Sigmoid colon (tissue), 7 donors: ENCODE measurements around the gene ADAMTSL1. TPM values are rescaled to one million over a fixed set of nuclear protein-coding genes. Genes with fewer than 3 reads are reported as not detected.

Experiments used
- DNase-seq: peaks from one replicate; pipeline ENCODE4 v3.0.0-alpha.2; 2019
- H3K27ac ChIP-seq, 4 donors: fragments of 200-600 bp; sonication (generic); one replicate each; pipeline ENCODE4 v1.5.1; 2016 to 2019; ENCODE audit warnings: mild to moderate bottlenecking in 1 of 4
- H3K27me3 ChIP-seq, 3 donors: fragments of 200-600 bp; sonication (generic); one replicate each; pipeline ENCODE4 v1.5.1; 2019; ENCODE audit warnings: mild to moderate bottlenecking in 1 of 3
- H3K36me3 ChIP-seq, 4 donors: fragments of 200-600 bp; sonication (generic); one replicate each; pipeline ENCODE4 v1.5.1; 2016 to 2019
- H3K4me1 ChIP-seq, 4 donors: fragments of 200-600 bp; sonication (generic); one replicate each; pipeline ENCODE4 v1.5.1; 2017 to 2019
- H3K4me3 ChIP-seq, 4 donors: fragments of 200-600 bp; sonication (generic); one replicate each; pipeline ENCODE4 v1.5.1; 2017 to 2019; ENCODE audit warnings: mild to moderate bottlenecking in 2 of 4, moderate library complexity in 1 of 4
- H3K9me3 ChIP-seq, 4 donors: fragments of 200-600 bp in 3 of 4; sonication (generic) in 3 of 4; one replicate each; pipeline versions ENCODE4 v1.5.1 to v1.6.1; 2013 to 2019
- CTCF ChIP-seq, 4 experiments: fragments of 450-650 bp in 3 of 4; fragments of 200-600 bp in 1 of 4; IDR thresholded peaks; one replicate each; pipeline ENCODE4 v1.5.1; 2016 to 2019; ENCODE audit warnings: antibody characterized with exemption in 4 of 4, mild to moderate bottlenecking in 3 of 4, moderate library complexity in 2 of 4
- EP300 ChIP-seq, 4 donors: sonication (generic); formaldehyde crosslinking; IDR thresholded peaks; one replicate each; pipeline ENCODE4 v1.6.1; 2017; ENCODE audit warnings: antibody characterized with exemption in 4 of 4
- POLR2A ChIP-seq, 2 donors: fragments of 450-650 bp; IDR thresholded peaks; one replicate each; pipeline ENCODE4 v1.6.1; 2016; ENCODE audit warnings: antibody characterized with exemption in 2 of 2, mild to moderate bottlenecking in 2 of 2, moderate library complexity in 2 of 2
- POLR2AphosphoS5 ChIP-seq, 4 donors: sonication (generic); formaldehyde crosslinking; IDR thresholded peaks; one replicate each; pipeline ENCODE4 v1.6.1; 2017; ENCODE audit warnings: antibody characterized with exemption in 4 of 4
- WGBS, 2 donors: extraction: QIAGEN DNeasy Blood & Tissue Kit; methylation state at CpG; one replicate each; pipeline ENCODE4 v1.1.7; 2013; 5-methylcytosine and 5-hydroxymethylcytosine counted together
- intact Hi-C: fragments of 100-400 bp; cut with DNase I; formaldehyde crosslinking; loops from one replicate; pipeline ENCODE4 v1.15.1; 2023
- polyA plus RNA-seq, 3 donors: library from polyadenylated mRNA; stranded (reverse); fragments of 200-250 nt; gene quantifications; one replicate each; pipeline ENCODE4 v1.2.3, GENCODE V29; 2013
- total RNA-seq, 4 donors: library from RNA; depleted of rRNA; stranded (reverse); fragments of >200 nt; gene quantifications; one replicate each; pipeline ENCODE4 v1.1.0, GENCODE V29; 2016
- donor health status: healthy with polysubstance abuse.
- donor health status: Bipolar disorder and iron deficiency.
- donor health status: healthy.

The ADAMTSL1 gene
- total and polyA plus RNA-seq, 7 donors = 1.4 to 13.6 (median 6.5) TPM

GRCh38 chr9:18907927-18908625 is 434.1 kb downstream of the ADAMTSL1 start:
- H3K36me3 ChIP-seq = no peaks in the 10 kb centered on the region
- H3K27ac ChIP-seq = no peak overlapping the region
- H3K9me3 ChIP-seq = no peaks in the 10 kb centered on the region
- intact Hi-C loops = no loop called here
- H3K27me3 ChIP-seq = no peaks in the 10 kb centered on the region
- 88 to 94% methylated on average over 15 of the region's 15 CpGs for WGBS, 2 donors
- no peaks in the 10 kb centered on the region for H3K4me1 ChIP-seq
- no peak for DNase-seq
- TF ChIP-seq POLR2A (IDR thresholded peaks at IDR 0.05) (no peak), POLR2AphosphoS5 (IDR thresholded peaks at IDR 0.05) (no peak), CTCF (IDR thresholded peaks at IDR 0.05) (no peak), EP300 (IDR thresholded peaks at IDR 0.05) (no peak)
- no peak overlapping the region for H3K4me3 ChIP-seq

GRCh38 chr9:18909140-18910018 is 435.4 kb downstream of the ADAMTSL1 start:
- DNase-seq = no peak
- H3K4me3 ChIP-seq = no peak overlapping the region
- H3K4me1 ChIP-seq = peaks cover 0 to 6% (median 0%) of the 10 kb centered on the region in 4 donors
- intact Hi-C loops = no loop called here
- TF ChIP-seq POLR2AphosphoS5 (IDR thresholded peaks at IDR 0.05) = no peak
- TF ChIP-seq POLR2A (IDR thresholded peaks at IDR 0.05) = no peak
- no peak for TF ChIP-seq EP300 (IDR thresholded peaks at IDR 0.05)
- TF ChIP-seq CTCF (IDR thresholded peaks at IDR 0.05) = no peak
- no peaks in the 10 kb centered on the region for H3K27me3 ChIP-seq
- H3K27ac ChIP-seq = no peak overlapping the region
- no peaks in the 10 kb centered on the region for H3K36me3 ChIP-seq
- 84 to 88% methylated on average over 17 of the region's 17 CpGs for whole genome bisulfite sequencing, 2 donors
- H3K9me3 ChIP-seq = no peaks in the 10 kb centered on the region

GRCh38 chr9:18910435-18910834 is 436.5 kb downstream of the ADAMTSL1 start:
- TF ChIP-seq CTCF (IDR thresholded peaks at IDR 0.05) (no peak), EP300 (IDR thresholded peaks at IDR 0.05) (no peak), POLR2AphosphoS5 (IDR thresholded peaks at IDR 0.05) (no peak), POLR2A (IDR thresholded peaks at IDR 0.05) (no peak)
- 69 to 78% methylated on average over 2 of the region's 2 CpGs for WGBS, 2 donors

GRCh38 chr9:18910916-18911315 is 437.0 kb downstream of the ADAMTSL1 start:
- TF ChIP-seq CTCF (IDR thresholded peaks at IDR 0.05) = no peak
- no peak for TF ChIP-seq EP300 (IDR thresholded peaks at IDR 0.05)
- no peak for TF ChIP-seq POLR2AphosphoS5 (IDR thresholded peaks at IDR 0.05)
- no peak for TF ChIP-seq POLR2A (IDR thresholded peaks at IDR 0.05)

More at GRCh38 chr9:18910435-18910834, 436.5 kb downstream of the ADAMTSL1 start:
- H3K9me3 ChIP-seq = no peaks in the 10 kb centered on the region
- H3K27ac ChIP-seq = no peak overlapping the region
- no peak overlapping the region for H3K4me3 ChIP-seq
- peaks cover 0 to 11% (median 0%) of the 10 kb centered on the region in 4 donors for H3K4me1 ChIP-seq
- no peaks in the 10 kb centered on the region for H3K36me3 ChIP-seq
- DNase-seq = no peak
- intact Hi-C loops = no loop called here
- H3K27me3 ChIP-seq = no peaks in the 10 kb centered on the region

More at GRCh38 chr9:18910916-18911315, 437.0 kb downstream of the ADAMTSL1 start:
- H3K27ac ChIP-seq = no peak overlapping the region
- WGBS, 2 donors = 39 to 69% methylated on average over 6 of the region's 6 CpGs
- no peaks in the 10 kb centered on the region for H3K36me3 ChIP-seq
- peaks cover 0 to 11% (median 0%) of the 10 kb centered on the region in 4 donors for H3K4me1 ChIP-seq
- no peak overlapping the region for H3K4me3 ChIP-seq
- no peak for DNase-seq
- intact Hi-C loops = no loop called here
- no peaks in the 10 kb centered on the region for H3K9me3 ChIP-seq
- no peaks in the 10 kb centered on the region for H3K27me3 ChIP-seq
